Measurements from ENCODE around the gene EMC8.

Gene EMC8

GRCh38 chr16:85781695-85782370, 17.5 kb downstream of the EMC8 start:
- DNase-seq = no peak

DNA sequence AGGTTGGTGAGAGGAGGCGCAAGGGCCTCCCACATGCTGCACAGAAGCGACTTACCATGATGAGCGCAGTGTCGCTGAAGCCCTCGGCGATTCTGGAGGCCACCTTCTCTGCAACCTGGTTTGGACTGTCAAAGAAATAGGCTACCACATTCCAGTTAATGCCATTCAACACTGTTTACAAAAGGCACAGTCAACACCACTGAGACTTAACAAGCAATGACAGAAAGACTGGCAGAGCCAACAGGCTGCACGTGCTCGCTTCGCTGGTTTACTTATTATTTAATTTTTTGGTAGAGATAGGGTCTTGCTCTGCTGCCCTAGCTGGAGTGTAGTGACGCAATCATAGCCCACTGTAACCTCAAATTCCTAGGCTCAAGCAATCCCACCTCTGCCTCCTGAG, 18.2 kb downstream of the EMC8 start:
- DNase-seq = no peak

GRCh38 chr16:85780281-85780680, 19.1 kb downstream of the EMC8 start:
- no peak for DNase-seq

GRCh38 chr16:85778873-85779272, 20.5 kb downstream of the EMC8 start:
- DNase-seq = no peak

DNA sequence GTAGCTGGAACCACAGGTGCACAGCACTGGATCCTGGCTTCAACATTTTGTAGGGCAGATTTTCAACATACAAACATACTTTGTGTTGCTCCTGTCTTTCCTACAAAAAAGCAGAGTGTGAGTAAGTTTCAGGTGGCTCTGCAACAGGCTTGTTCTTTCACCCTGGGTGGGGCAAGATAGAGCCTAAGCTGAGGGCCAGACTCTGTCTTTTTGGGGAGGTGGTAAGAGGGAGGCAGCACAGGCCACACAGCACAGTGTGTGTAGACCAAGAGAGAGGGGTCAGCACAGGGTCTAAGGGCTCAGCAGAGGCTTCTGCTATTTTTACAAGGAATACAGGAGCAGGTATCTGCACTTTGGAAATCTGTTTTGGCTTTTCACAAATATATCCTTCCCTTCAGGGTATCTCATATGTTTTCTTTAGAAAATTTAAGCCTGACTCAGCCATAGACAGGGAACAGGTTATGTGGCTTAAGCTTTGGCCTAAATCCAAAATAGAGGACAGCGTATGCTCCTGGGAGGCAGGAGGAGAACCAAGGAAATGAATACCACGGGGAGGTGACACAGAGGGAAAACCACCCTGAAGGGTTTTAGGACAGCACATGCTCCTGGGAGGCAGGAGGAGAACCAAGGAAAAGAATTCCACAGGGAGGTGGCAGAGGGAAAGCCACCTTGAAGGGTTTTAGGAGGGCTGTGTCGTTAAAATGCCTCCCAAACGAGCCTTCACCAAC, 21.6 kb downstream of the EMC8 start:
- no peak for DNase-seq

DNA sequence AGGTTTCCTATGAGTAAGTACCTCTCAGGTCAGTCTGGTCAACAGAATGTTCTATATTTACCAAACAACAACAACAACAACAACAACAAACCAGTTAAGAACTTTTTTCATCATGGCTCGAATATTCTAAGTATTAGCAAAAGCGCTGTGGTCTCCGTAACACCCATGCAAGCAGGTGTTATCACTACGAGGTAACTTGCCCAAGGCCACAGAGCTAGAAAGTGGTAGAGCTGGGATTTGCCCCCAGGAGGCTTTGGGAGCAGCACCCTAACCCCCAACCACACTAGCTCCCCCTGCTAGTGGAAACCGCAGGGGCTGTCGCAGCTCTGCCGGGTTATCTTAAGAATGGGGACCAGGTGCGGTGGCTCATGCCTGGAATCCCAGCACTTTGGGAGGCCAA, 24.5 kb downstream of the EMC8 start:
- no peak for DNase-seq

GRCh38 chr16:85774136-85774535, 25.2 kb downstream of the EMC8 start:
- no peak for DNase-seq

- DNase-seq = no peak
These were observed 26.3 kb downstream of the EMC8 start for GRCh38 chr16:85773044-85773443.

DNA sequence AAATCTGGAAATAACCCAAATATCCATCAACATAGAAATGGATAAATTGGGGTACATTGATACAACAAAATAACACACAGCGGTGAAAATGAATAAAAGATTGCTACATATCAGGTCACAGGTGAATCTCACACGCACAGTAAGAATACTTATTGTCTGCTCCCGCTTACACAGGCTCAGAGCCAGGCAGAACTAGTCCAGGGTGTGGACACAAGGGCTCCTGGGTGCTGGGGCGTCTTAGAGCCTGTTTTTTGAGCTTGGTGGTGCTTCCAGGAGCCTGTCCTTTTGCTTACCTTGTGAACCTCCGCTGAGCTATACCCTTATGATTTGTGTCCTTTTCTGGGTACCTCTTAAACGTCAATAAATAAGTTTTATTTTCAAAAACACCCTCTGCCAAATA, 28.6 kb downstream of the EMC8 start:
- DNase-seq = no peak

GRCh38 chr16:85768199-85768598, 31.1 kb downstream of the EMC8 start:
- no peak for DNase-seq

- no peak for DNase-seq
These were observed 31.8 kb downstream of the EMC8 start for GRCh38 chr16:85767531-85767930.

DNA sequence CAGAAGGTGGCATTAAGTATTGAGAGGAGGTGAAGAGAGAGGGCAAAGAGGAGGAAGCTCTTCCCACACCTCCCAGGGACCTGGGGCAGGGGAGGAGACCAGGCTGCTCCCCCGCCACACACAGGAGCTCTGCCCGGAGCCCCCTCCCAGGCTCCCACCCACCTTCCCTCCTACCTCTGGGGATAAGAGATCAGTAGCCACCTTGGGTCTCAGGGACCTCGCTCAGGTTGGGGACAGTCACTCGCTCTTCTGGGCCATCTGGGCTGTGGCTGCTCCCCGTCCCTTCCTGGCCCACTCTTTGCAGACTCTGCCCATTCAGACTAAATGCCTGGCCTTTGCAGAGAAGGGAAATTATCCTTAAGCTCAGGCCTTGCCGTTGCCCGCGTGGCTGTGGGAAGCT, 33.6 kb downstream of the EMC8 start:
- DNase-seq = no peak

- no peak for DNase-seq
These were observed 34.1 kb downstream of the EMC8 start for GRCh38 chr16:85765211-85765610.

GRCh38 chr16:85763616-85764015, 35.7 kb downstream of the EMC8 start:
- no peak for DNase-seq

GRCh38 chr16:85762970-85763369, 36.4 kb downstream of the EMC8 start:
- no peak for DNase-seq

DNA sequence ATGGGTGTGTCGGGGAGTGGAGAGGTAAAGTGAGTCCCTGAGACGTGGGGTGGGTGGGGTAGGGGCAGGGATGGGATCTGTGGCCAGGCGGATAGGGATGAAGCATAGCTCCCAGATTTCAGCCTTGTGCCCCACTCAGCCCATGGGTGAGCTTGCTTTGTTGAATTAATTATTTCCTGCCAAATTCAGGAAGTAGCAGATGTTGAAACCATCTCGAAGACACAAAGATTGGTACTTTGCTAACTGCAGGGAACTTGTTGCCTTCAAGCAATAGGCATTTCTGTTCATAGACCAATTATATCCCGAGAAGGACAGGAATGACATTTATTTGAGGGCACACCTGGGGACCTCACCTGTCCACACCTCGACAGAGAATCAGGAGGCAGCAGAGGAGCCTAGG, 37.5 kb downstream of the EMC8 start:
- DNase-seq = no peak

- peak; percentile 14 to 56 for DNase-seq
These were observed 39.5 kb downstream of the EMC8 start for GRCh38 chr16:85759631-85760419.

DNA sequence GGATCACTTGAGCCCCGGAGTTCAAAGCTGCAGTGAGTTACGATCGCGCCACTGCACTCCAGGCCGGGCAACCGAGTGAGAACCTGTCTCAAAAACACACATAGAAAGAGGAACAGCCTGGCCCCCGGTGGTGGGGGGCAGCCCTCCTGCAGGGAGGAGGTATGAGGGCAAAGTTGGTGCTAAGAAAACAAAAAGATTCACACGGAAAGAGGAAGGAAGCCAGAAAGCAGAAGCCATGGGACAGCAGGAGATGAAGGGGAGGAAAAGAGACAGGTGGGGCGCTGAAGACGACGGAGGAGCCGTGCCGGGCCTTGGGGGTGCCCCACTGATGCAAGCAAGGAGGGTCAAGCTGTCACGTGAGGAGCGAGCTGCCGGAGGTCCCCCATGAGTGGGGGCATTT, 40.2 kb downstream of the EMC8 start:
- peak in 1 of 2 donors; percentile 66 for DNase-seq

DNA sequence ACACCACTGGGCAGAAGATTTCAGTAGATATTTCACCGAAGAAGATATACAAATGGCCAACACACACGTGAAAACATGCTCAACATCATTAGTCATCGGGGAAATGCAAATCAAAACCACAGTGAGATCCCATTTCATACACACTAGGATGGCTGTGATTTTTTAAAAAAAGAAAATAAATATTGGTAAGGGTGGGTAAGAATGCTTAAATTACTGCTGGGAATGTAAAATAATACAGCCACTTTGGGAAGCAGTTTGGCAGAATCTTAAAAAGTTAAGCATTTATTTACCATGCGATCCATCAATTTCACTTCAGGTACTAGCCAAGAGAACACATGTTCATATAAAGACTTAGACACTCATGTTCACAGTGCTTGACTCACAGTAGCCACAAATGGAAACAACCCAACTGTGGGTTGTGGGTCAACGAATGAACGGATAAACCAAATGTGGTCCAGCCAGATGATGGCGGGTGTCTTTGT, 42.0 kb downstream of the EMC8 start:
- no peak for DNase-seq

- DNase-seq = peak in 1 of 2 donors; percentile 46
These were observed 43.2 kb downstream of the EMC8 start for GRCh38 chr16:85755929-85756768.

- no peak for DNase-seq
These were observed 44.9 kb downstream of the EMC8 start for GRCh38 chr16:85754413-85754812.

- no peak for DNase-seq
These were observed 45.4 kb downstream of the EMC8 start for GRCh38 chr16:85753976-85754375.

GRCh38 chr16:85753559-85753958, 45.8 kb downstream of the EMC8 start:
- DNase-seq = no peak
